K562 (cell line): ENCODE measurements around the gene TTLL10. TPM values are rescaled to one million over a fixed set of nuclear protein-coding genes. Genes with fewer than 3 reads are reported as not detected.

Experiments
- CEBPG ChIP-seq, 3 experiments: fragments of 200-800 bp in 1 of 3; sonication (Bioruptor generic) in 1 of 3; sonication (generic) in 1 of 3; formaldehyde crosslinking in 1 of 3; IDR thresholded peaks in 2 of 3; conservative IDR thresholded peaks in 1 of 3; 2 replicates each; pipeline versions ENCODE4 v1.6.1 to v1.8.0; 2016 to 2022; ENCODE audit warnings: missing compliant biosample characterization in 2 of 3, missing genetic modification characterization in 2 of 3, mild to moderate bottlenecking in 1 of 3, missing genetic modification reagents in 1 of 3
- HDAC2 ChIP-seq: fragments of 450-650 bp; IDR thresholded peaks from 2 replicates; pipeline ENCODE4 v1.6.1; 2016; ENCODE audit warnings: mild to moderate bottlenecking
- MGA ChIP-seq: fragments of 450-650 bp; IDR thresholded peaks from 2 replicates; pipeline ENCODE4 v1.6.1; 2016; ENCODE audit warnings: mild to moderate bottlenecking, moderate library complexity
- MIER1 ChIP-seq: fragments of 450-650 bp; IDR thresholded peaks from 2 replicates; pipeline ENCODE4 v1.6.1; 2016; ENCODE audit warnings: antibody characterized with exemption, mild to moderate bottlenecking, low read depth
- NBN ChIP-seq: fragments of 450-650 bp; IDR thresholded peaks from 2 replicates; pipeline ENCODE4 v1.6.1; 2016; ENCODE audit warnings: low read depth, mild to moderate bottlenecking
- PTBP1 ChIP-seq: fragments of 200-400 bp; formaldehyde crosslinking; IDR thresholded peaks from 2 replicates; pipeline ENCODE4 v1.6.1; 2017; ENCODE audit warnings: low read depth, low read length
- PTRF ChIP-seq: fragments of 450-650 bp; IDR thresholded peaks from 2 replicates; pipeline ENCODE4 v1.6.1; 2016; ENCODE audit warnings: mild to moderate bottlenecking, missing genetic modification characterization, missing compliant biosample characterization
- PTTG1 ChIP-seq: fragments of 450-650 bp; IDR thresholded peaks from 2 replicates; pipeline ENCODE4 v1.6.1; 2016; ENCODE audit warnings: low read depth, mild to moderate bottlenecking, missing genetic modification characterization, missing compliant biosample characterization
- SMAD1 ChIP-seq: fragments of 150-350 bp; IDR thresholded peaks from 2 replicates; pipeline ENCODE4 v1.6.1; 2014; ENCODE audit warnings: low read length, low read depth; ENCODE audit not compliant: partially characterized antibody
- TEAD2 ChIP-seq: fragments of 450-650 bp; IDR thresholded peaks from 2 replicates; pipeline ENCODE4 v1.6.1; 2016; ENCODE audit warnings: missing genetic modification characterization, control low read depth, missing compliant biosample characterization
- ZNF277 ChIP-seq: fragments of 250-450 bp; sonication (Bioruptor Pico); IDR thresholded peaks from 2 replicates; pipeline ENCODE4 v1.8.0; 2022; ENCODE audit warnings: inconsistent platforms, mild to moderate bottlenecking, moderate library complexity, borderline replicate concordance
- polyA plus RNA-seq, 8 experiments: library from polyadenylated mRNA; depleted of rRNA in 4 of 8; stranded (reverse) in 5 of 8; unstranded in 3 of 8; fragments of >200 nt; fragmentation: Nextera tagmentation in 2 of 8; fragmentation: Illumina TruSeq in 1 of 8; extraction: Ambion mirVana in 2 of 8; extraction: Trizol in 1 of 8; gene quantifications; 2 replicates each; pipeline versions ENCODE4 v1.2.1 to v1.2.3, GENCODE V29; 2011 to 2014; ENCODE audit warnings: inconsistent platforms in 1 of 8, missing spikeins in 1 of 8
- total RNA-seq, 7 experiments: library from RNA; depleted of rRNA in 6 of 7; stranded (reverse); fragments of >200 nt in 6 of 7; fragmentation: Illumina TruSeq in 2 of 7; extraction: Trizol in 2 of 7; gene quantifications; 2 replicates each; pipeline versions ENCODE4 v1.2.1 to v1.2.3, GENCODE V29; 2011 to 2021; ENCODE audit warnings: low replicate concordance in 1 of 7
- TF ChIP-seq, protein P1 (sequence below): fragments of 450-650 bp; IDR thresholded peaks from 2 replicates; pipeline ENCODE4 v1.6.1; 2016; ENCODE audit warnings: low read depth, mild to moderate bottlenecking, moderate library complexity

The TTLL10 gene
- total and polyA plus RNA-seq, 9 of the 15 experiments (the other 6 are each of a cell fraction or from before 2014, with no cell fraction given), result not detected

DNA sequence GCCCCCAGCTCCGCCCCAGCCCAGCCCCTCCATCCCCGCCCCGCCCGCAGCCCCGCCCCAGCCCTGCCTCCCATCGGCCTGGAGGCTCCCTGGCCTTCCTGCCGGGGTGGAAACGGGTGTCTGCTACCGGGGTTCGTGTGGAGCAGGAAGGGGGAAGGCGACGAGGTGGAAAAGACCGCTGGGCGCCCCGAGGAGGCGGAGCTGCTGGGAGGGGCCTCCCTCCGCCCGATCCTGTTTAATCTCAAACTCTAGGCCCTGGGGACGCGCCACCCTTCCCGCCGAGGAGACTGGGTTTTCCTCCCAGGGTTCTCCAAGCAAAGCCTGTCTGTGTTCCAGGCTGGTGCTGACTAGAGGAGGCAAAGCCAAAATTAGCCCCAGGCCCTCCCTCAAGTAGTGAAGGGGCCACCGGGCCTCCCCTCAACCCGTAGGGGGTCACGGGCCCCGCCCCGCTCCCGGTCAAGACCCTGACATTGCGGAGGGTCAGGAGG lies 16.2 kb upstream of the TTLL10 start (continued):
- TF ChIP-seq, protein P1, sequence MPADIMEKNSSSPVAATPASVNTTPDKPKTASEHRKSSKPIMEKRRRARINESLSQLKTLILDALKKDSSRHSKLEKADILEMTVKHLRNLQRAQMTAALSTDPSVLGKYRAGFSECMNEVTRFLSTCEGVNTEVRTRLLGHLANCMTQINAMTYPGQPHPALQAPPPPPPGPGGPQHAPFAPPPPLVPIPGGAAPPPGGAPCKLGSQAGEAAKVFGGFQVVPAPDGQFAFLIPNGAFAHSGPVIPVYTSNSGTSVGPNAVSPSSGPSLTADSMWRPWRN, result no peak
- TF ChIP-seq SMAD1, result no peak
- no peak for TF ChIP-seq CEBPG (CRISPR knock-in tag; IDR thresholded peaks at IDR 0.05)
- TF ChIP-seq CEBPG (tag; conservative IDR thresholded peaks at IDR 0.05 in 1 of 2, IDR thresholded peaks at IDR 0.05 in 1 of 2), result no peak
- TF ChIP-seq HDAC2, result no peak; the same call in 1 of the 2 replicates
- no peak for TF ChIP-seq ZNF277 (CRISPR knock-in tag)
- no peak for TF ChIP-seq PTRF (tag)
- no peak for TF ChIP-seq TEAD2 (tag)
- no peak for TF ChIP-seq PTBP1
- no peak for TF ChIP-seq MGA
- no peak for TF ChIP-seq MIER1
- no peak for TF ChIP-seq PTTG1
- no peak; the same call in 1 of the 2 replicates for TF ChIP-seq NBN
